Stimulated activated naive CD8-positive, alpha-beta T cell treated with anti-CD3 and anti-CD28 coated beads, Interleukin-15, Interleukin-2, amounts not matched to agents 100 ng/mL and 50 ng/mL, for 24 hours (primary cell): Measurements from ENCODE around the gene HOTAIR.

Experiments
- H3K27ac Mint-ChIP-seq: one replicate; pipeline ENCODE4 v1.8.0; 2021; ENCODE audit warnings: mild to moderate bottlenecking, mixed read lengths
- H3K27me3 Mint-ChIP-seq: one replicate; pipeline ENCODE4 v1.8.0; 2021; ENCODE audit warnings: mixed read lengths
- H3K36me3 Mint-ChIP-seq: one replicate; pipeline ENCODE4 v1.8.0; 2021; ENCODE audit warnings: low read depth, mixed read lengths
- H3K4me1 Mint-ChIP-seq: one replicate; pipeline ENCODE4 v1.8.0; 2021; ENCODE audit warnings: low read depth, mixed read lengths
- H3K4me3 Mint-ChIP-seq: one replicate; pipeline ENCODE4 v1.8.0; 2021; ENCODE audit warnings: mild to moderate bottlenecking, mixed read lengths
- H3K9me3 Mint-ChIP-seq: one replicate; pipeline ENCODE4 v1.8.0; 2021; ENCODE audit warnings: mixed read lengths

Gene HOTAIR

GRCh38 chr12:53974084-53975063, at the start of gene HOTAIR:
Gene HOTAIR, minus strand, starts transcription at chr12:53974954.
- Mint-ChIP-seq H3K27me3 (peaks cover 92% of the 10 kb centered on the region), H3K4me1 (peaks cover 18% of the 10 kb centered on the region), H3K9me3 (no peaks in the 10 kb centered on the region), H3K27ac (peak within 1 kb of the TSS; percentile 68), H3K4me3 (peak within 1 kb of the TSS; percentile 48), H3K36me3 (peaks cover 9% of the 10 kb centered on the region)

- peaks cover 12% of the 10 kb centered on the region for H3K4me1 Mint-ChIP-seq
- H3K36me3 Mint-ChIP-seq = no peaks in the 10 kb centered on the region
- H3K27ac Mint-ChIP-seq = no peak overlapping the region
- peaks cover 90% of the 10 kb centered on the region for H3K27me3 Mint-ChIP-seq
- H3K4me3 Mint-ChIP-seq = no peak overlapping the region
- H3K9me3 Mint-ChIP-seq = no peaks in the 10 kb centered on the region
These were observed 49.4 kb upstream of the HOTAIR start for GRCh38 chr12:54024127-54024526.

- Mint-ChIP-seq H3K36me3 (no peaks in the 10 kb centered on the region), H3K9me3 (no peaks in the 10 kb centered on the region), H3K4me1 (peaks cover 10% of the 10 kb centered on the region), H3K27ac (no peak overlapping the region), H3K27me3 (peaks cover 83% of the 10 kb centered on the region), H3K4me3 (no peak overlapping the region)
These were observed 48.5 kb upstream of the HOTAIR start for GRCh38 chr12:54022960-54023884.

GRCh38 chr12:54021432-54022013, 46.8 kb upstream of the HOTAIR start:
- H3K4me1 Mint-ChIP-seq = peaks cover 14% of the 10 kb centered on the region
- no peaks in the 10 kb centered on the region for H3K36me3 Mint-ChIP-seq
- H3K27ac Mint-ChIP-seq = no peak overlapping the region

GRCh38 chr12:54020591-54021405, 46.0 kb upstream of the HOTAIR start:
- Mint-ChIP-seq H3K27me3 (peaks cover 72% of the 10 kb centered on the region), H3K9me3 (no peaks in the 10 kb centered on the region), H3K4me3 (no peak overlapping the region), H3K36me3 (no peaks in the 10 kb centered on the region), H3K27ac (no peak overlapping the region), H3K4me1 (peaks cover 13% of the 10 kb centered on the region)

More at GRCh38 chr12:54021432-54022013, 46.8 kb upstream of the HOTAIR start:
- Mint-ChIP-seq H3K27me3 (peaks cover 72% of the 10 kb centered on the region), H3K9me3 (no peaks in the 10 kb centered on the region), H3K4me3 (no peak overlapping the region)

- Mint-ChIP-seq H3K4me3 (no peak overlapping the region), H3K4me1 (peaks cover 13% of the 10 kb centered on the region), H3K9me3 (no peaks in the 10 kb centered on the region), H3K27me3 (peaks cover 72% of the 10 kb centered on the region), H3K27ac (no peak overlapping the region), H3K36me3 (no peaks in the 10 kb centered on the region)
These were observed 45.3 kb upstream of the HOTAIR start for GRCh38 chr12:54019924-54020590.

GRCh38 chr12:54019091-54019811, 44.5 kb upstream of the HOTAIR start:
- Mint-ChIP-seq H3K9me3 (no peaks in the 10 kb centered on the region), H3K4me3 (no peak overlapping the region), H3K27me3 (peaks cover 73% of the 10 kb centered on the region), H3K36me3 (peaks cover 4% of the 10 kb centered on the region), H3K27ac (no peak overlapping the region), H3K4me1 (peaks cover 13% of the 10 kb centered on the region)

GRCh38 chr12:54018468-54018984, 43.8 kb upstream of the HOTAIR start:
- H3K27me3 Mint-ChIP-seq = peaks cover 73% of the 10 kb centered on the region
- peaks cover 4% of the 10 kb centered on the region for H3K36me3 Mint-ChIP-seq
- H3K4me1 Mint-ChIP-seq = peaks cover 13% of the 10 kb centered on the region
- H3K9me3 Mint-ChIP-seq = no peaks in the 10 kb centered on the region
- no peak overlapping the region for H3K27ac Mint-ChIP-seq
- peak overlapping the region; percentile 82 for H3K4me3 Mint-ChIP-seq

GRCh38 chr12:54017878-54018467, 43.2 kb upstream of the HOTAIR start:
- Mint-ChIP-seq H3K4me3 (peak overlapping the region; percentile 82), H3K27ac (peak overlapping the region; percentile 61), H3K27me3 (peaks cover 73% of the 10 kb centered on the region), H3K9me3 (no peaks in the 10 kb centered on the region), H3K4me1 (peaks cover 13% of the 10 kb centered on the region), H3K36me3 (peaks cover 4% of the 10 kb centered on the region)

GRCh38 chr12:54017027-54017788, 42.5 kb upstream of the HOTAIR start:
- H3K4me3 Mint-ChIP-seq = peak overlapping the region; percentile 82
- peak overlapping the region; percentile 61 for H3K27ac Mint-ChIP-seq

GRCh38 chr12:54016478-54016964, 41.8 kb upstream of the HOTAIR start:
- Mint-ChIP-seq H3K27ac (no peak overlapping the region), H3K9me3 (no peaks in the 10 kb centered on the region)

More at GRCh38 chr12:54017027-54017788, 42.5 kb upstream of the HOTAIR start:
- Mint-ChIP-seq H3K4me1 (peaks cover 13% of the 10 kb centered on the region), H3K36me3 (peaks cover 4% of the 10 kb centered on the region), H3K27me3 (peaks cover 74% of the 10 kb centered on the region), H3K9me3 (no peaks in the 10 kb centered on the region)

GRCh38 chr12:54016051-54016450, 41.3 kb upstream of the HOTAIR start:
- Mint-ChIP-seq H3K4me3 (no peak overlapping the region), H3K4me1 (peaks cover 20% of the 10 kb centered on the region), H3K27me3 (peaks cover 74% of the 10 kb centered on the region), H3K36me3 (peaks cover 4% of the 10 kb centered on the region), H3K9me3 (no peaks in the 10 kb centered on the region), H3K27ac (no peak overlapping the region)

More at GRCh38 chr12:54016478-54016964, 41.8 kb upstream of the HOTAIR start:
- Mint-ChIP-seq H3K36me3 (peaks cover 4% of the 10 kb centered on the region), H3K4me1 (peaks cover 16% of the 10 kb centered on the region), H3K4me3 (no peak overlapping the region), H3K27me3 (peaks cover 74% of the 10 kb centered on the region)
